ENCODE measurements around the gene SLC25A38. TPM values are rescaled to one million over a fixed set of nuclear protein-coding genes. Genes with fewer than 3 reads are reported as not detected.

The SLC25A38 gene
- total RNA-seq, 4 donors from 2014 or later, result 43.8 to 51.2 (median 48.2) TPM

- in situ Hi-C loops (cut with MboI; ENCODE audit: low sequenced_read_pairs in 4 of 4), result no loop called here
- H3K4me3 ChIP-seq, result no peak overlapping the region
- H3K9me3 ChIP-seq, result no peaks in the 10 kb centered on the region
- no peak for DNase-seq
- no peaks in the 10 kb centered on the region for H3K36me3 ChIP-seq
- H3K4me1 ChIP-seq, result no peaks in the 10 kb centered on the region
- TF ChIP-seq POLR2A (IDR thresholded peaks at IDR 0.05), result no peak
- TF ChIP-seq, protein P1, sequence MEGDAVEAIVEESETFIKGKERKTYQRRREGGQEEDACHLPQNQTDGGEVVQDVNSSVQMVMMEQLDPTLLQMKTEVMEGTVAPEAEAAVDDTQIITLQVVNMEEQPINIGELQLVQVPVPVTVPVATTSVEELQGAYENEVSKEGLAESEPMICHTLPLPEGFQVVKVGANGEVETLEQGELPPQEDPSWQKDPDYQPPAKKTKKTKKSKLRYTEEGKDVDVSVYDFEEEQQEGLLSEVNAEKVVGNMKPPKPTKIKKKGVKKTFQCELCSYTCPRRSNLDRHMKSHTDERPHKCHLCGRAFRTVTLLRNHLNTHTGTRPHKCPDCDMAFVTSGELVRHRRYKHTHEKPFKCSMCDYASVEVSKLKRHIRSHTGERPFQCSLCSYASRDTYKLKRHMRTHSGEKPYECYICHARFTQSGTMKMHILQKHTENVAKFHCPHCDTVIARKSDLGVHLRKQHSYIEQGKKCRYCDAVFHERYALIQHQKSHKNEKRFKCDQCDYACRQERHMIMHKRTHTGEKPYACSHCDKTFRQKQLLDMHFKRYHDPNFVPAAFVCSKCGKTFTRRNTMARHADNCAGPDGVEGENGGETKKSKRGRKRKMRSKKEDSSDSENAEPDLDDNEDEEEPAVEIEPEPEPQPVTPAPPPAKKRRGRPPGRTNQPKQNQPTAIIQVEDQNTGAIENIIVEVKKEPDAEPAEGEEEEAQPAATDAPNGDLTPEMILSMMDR (IDR thresholded peaks at IDR 0.05 in 4 of 5, conservative IDR thresholded peaks at IDR 0.05 in 1 of 5), result no peak
- intact Hi-C loops (cut with DNase I; ENCODE audit: low total_unique reads), result loop anchor here (10.0 kb wide), 1 partner anchor 909 kb away; no protein-coding TSS in a partner anchor
- no peaks in the 10 kb centered on the region for H3K27me3 ChIP-seq
- no peak for ATAC-seq
- H3K27ac ChIP-seq, result no peak overlapping the region
Observed at GRCh38 chr3:39443530-39443929, 60.4 kb downstream of the SLC25A38 start.

DNA sequence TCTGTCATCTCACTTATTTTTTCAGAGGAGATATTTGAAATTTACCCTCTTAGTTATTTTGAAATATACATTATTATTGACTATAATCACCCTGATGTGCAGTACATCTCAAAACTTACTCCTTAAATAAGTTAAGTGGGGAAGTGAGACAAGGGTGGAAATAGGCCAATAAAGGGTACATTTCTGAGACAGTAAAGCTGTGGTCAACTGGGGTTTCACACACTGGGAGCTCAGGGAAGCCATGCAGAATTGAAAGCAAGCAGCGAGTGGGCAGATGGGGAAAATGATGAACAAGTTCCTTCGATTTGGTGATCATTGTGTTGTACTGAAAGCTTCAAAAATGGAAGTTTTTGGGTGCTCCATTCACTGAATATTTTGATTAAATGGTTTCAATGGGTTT, 62.8 kb downstream of the SLC25A38 start:
- Histone ChIP-seq H3K27ac (no peak overlapping the region), H3K4me1 (no peaks in the 10 kb centered on the region), H3K36me3 (no peaks in the 10 kb centered on the region), H3K9me3 (no peaks in the 10 kb centered on the region), H3K4me3 (no peak overlapping the region), H3K27me3 (no peaks in the 10 kb centered on the region)
- no peak for TF ChIP-seq POLR2A (IDR thresholded peaks at IDR 0.05)
- TF ChIP-seq, protein P1 (IDR thresholded peaks at IDR 0.05 in 4 of 5, conservative IDR thresholded peaks at IDR 0.05 in 1 of 5), result no peak
- in situ Hi-C loops (cut with MboI; ENCODE audit: low sequenced_read_pairs in 4 of 4), result no loop called here
- intact Hi-C loops (cut with DNase I; ENCODE audit: low total_unique reads), result loop anchor here (5.0 to 10.0 kb wide), 2 partner anchors 731 to 911 kb away; no protein-coding TSS in a partner anchor
- ATAC-seq, result no peak
- no peak for DNase-seq

GRCh38 chr3:39446444-39446843, 63.3 kb downstream of the SLC25A38 start:
- Histone ChIP-seq H3K27me3 (no peaks in the 10 kb centered on the region), H3K36me3 (no peaks in the 10 kb centered on the region), H3K4me1 (no peaks in the 10 kb centered on the region), H3K9me3 (no peaks in the 10 kb centered on the region), H3K27ac (no peak overlapping the region), H3K4me3 (no peak overlapping the region)
- intact Hi-C loops (cut with DNase I; ENCODE audit: low total_unique reads) (loop anchor here (5.0 to 10.0 kb wide), 2 partner anchors 731 to 912 kb away; no protein-coding TSS in a partner anchor), in situ Hi-C loops (cut with MboI; ENCODE audit: low sequenced_read_pairs in 4 of 4) (no loop called here)
- TF ChIP-seq, protein P1 (IDR thresholded peaks at IDR 0.05 in 4 of 5, conservative IDR thresholded peaks at IDR 0.05 in 1 of 5), result no peak
- TF ChIP-seq POLR2A (IDR thresholded peaks at IDR 0.05), result no peak
- ATAC-seq, result no peak
- no peak for DNase-seq

Other genes starting within 250 kb of the SLC25A38 start
- 10 to 100 TPM; 27.5 to 66.8 (median 42.3) TPM for gene CSRNP1, start 229.8 kb upstream of the SLC25A38 start, total RNA-seq
- gene XIRP1, start 190.8 kb upstream of the SLC25A38 start, total RNA-seq, result 100 to 1,000 TPM in 2 of 4 donors, 10 to 100 TPM in 2; 52.4 to 329 (median 128) TPM
- gene CX3CR1, start 103.3 kb upstream of the SLC25A38 start, total RNA-seq, result under 1 TPM; 0.25 to 0.49 (median 0.35) TPM
- gene CCR8, start 53.7 kb upstream of the SLC25A38 start, total RNA-seq, result not detected
- gene RPSA, start 23.4 kb downstream of the SLC25A38 start, total RNA-seq, result 100 to 1,000 TPM; 644 to 857 (median 730) TPM
- not detected for gene MOBP, start 84.3 kb downstream of the SLC25A38 start, total RNA-seq

Measured in gastrocnemius medialis (tissue), 4 donors.